Astrocyte (in vitro differentiated cells and primary cell): ENCODE results near the gene GPX8. TPM values are rescaled to one million over a fixed set of nuclear protein-coding genes. Genes with fewer than 3 reads are reported as not detected.

Source experiments
- DNase-seq: peaks from one replicate; pipeline ENCODE4 v3.0.0-alpha.2; 2010; ENCODE audit warnings: low read depth
- FAIRE-seq: peaks from 2 replicates; lab custom pipeline; 2011; peaks lifted over from hg19 to GRCh38; lab: Jason Lieb, UNC
- H2AFZ ChIP-seq: 2 replicates; pipeline ENCODE4 v1.6.0; 2012; ENCODE audit warnings: low read depth, low read length, inconsistent platforms
- H3K27ac ChIP-seq: 2 replicates; pipeline ENCODE4 v1.5.1; 2011; ENCODE audit warnings: low read depth, low read length, inconsistent platforms
- H3K27me3 ChIP-seq: 2 replicates; pipeline ENCODE4 v1.6.0; 2011; ENCODE audit warnings: low read length, inconsistent platforms; ENCODE audit not compliant: insufficient read depth
- H3K36me3 ChIP-seq: 2 replicates; pipeline ENCODE4 v1.5.1; 2011; ENCODE audit warnings: low read length, inconsistent platforms; ENCODE audit not compliant: insufficient read depth
- H3K4me1 ChIP-seq: 2 replicates; pipeline ENCODE4 v1.5.1; 2011; ENCODE audit warnings: low read length, inconsistent platforms; ENCODE audit not compliant: insufficient read depth
- H3K4me2 ChIP-seq: 2 replicates; pipeline ENCODE4 v1.6.0; 2012; ENCODE audit warnings: low read length, inconsistent platforms
- H3K4me3 ChIP-seq: 2 replicates; pipeline ENCODE4 v1.5.1; 2011; ENCODE audit warnings: low read depth, mild to moderate bottlenecking, low read length, inconsistent platforms; ENCODE audit not compliant: insufficient read depth
- H3K79me2 ChIP-seq: 2 replicates; pipeline ENCODE4 v1.6.0; 2012; ENCODE audit warnings: mild to moderate bottlenecking, low read length, inconsistent platforms; ENCODE audit not compliant: insufficient read depth
- H3K9ac ChIP-seq: 2 replicates; pipeline ENCODE4 v1.6.0; 2012; ENCODE audit warnings: mild to moderate bottlenecking, low read length, inconsistent platforms
- H3K9me3 ChIP-seq: 2 replicates; pipeline ENCODE4 v1.5.1; 2012; ENCODE audit warnings: low read depth, mild to moderate bottlenecking, low read length, inconsistent platforms; ENCODE audit not compliant: insufficient read depth
- H4K20me1 ChIP-seq: 2 replicates; pipeline ENCODE4 v1.6.0; 2012; ENCODE audit warnings: low read length, inconsistent platforms; ENCODE audit not compliant: insufficient read depth
- H3K27ac Mint-ChIP-seq: one replicate; pipeline ENCODE4 v1.8.0; 2021; ENCODE audit warnings: mild to moderate bottlenecking, mixed read lengths; ENCODE audit not compliant: unreplicated experiment
- H3K27me3 Mint-ChIP-seq: one replicate; pipeline ENCODE4 v1.8.0; 2021; ENCODE audit warnings: low read depth, mixed read lengths; ENCODE audit not compliant: unreplicated experiment
- H3K36me3 Mint-ChIP-seq: one replicate; pipeline ENCODE4 v1.8.0; 2021; ENCODE audit warnings: low read depth, mixed read lengths; ENCODE audit not compliant: unreplicated experiment
- H3K4me1 Mint-ChIP-seq: one replicate; pipeline ENCODE4 v1.8.0; 2021; ENCODE audit warnings: low read depth, mixed read lengths; ENCODE audit not compliant: unreplicated experiment
- H3K4me3 Mint-ChIP-seq: one replicate; pipeline ENCODE4 v1.8.0; 2021; ENCODE audit warnings: mild to moderate bottlenecking, moderate library complexity, mixed read lengths; ENCODE audit not compliant: unreplicated experiment
- H3K9me3 Mint-ChIP-seq: one replicate; pipeline ENCODE4 v1.8.0; 2021; ENCODE audit warnings: mild to moderate bottlenecking, mixed read lengths; ENCODE audit not compliant: unreplicated experiment
- CTCF ChIP-seq: IDR thresholded peaks from 2 replicates; pipeline ENCODE4 v1.5.1; 2011; ENCODE audit warnings: low read depth, mild to moderate bottlenecking, inconsistent platforms, low read length, moderate library complexity; ENCODE audit not compliant: insufficient read depth
- EZH2 ChIP-seq: IDR thresholded peaks from 2 replicates; pipeline ENCODE4 v1.6.1; 2012; ENCODE audit warnings: mild to moderate bottlenecking, low read length, inconsistent platforms; ENCODE audit not compliant: insufficient read depth
- microRNA-seq: library from miRNA; unstranded; fragments of <30 nt; microRNA quantifications from one replicate; pipeline ENCODE4 v1.2.0, GENCODE V29; 2020
- total RNA-seq: library from RNA; stranded (reverse); gene quantifications from 2 replicates; pipeline ENCODE4 v1.2.1, GENCODE V29; 2021

GPX8 gene
- total RNA-seq, 1 donor from 2014 or later, result 144 TPM

- H2AFZ ChIP-seq, result no peak overlapping the region
- no peak overlapping the region for H3K27ac ChIP-seq
- no peaks in the 10 kb centered on the region for H3K79me2 ChIP-seq
- H3K9me3 Mint-ChIP-seq, result no peaks in the 10 kb centered on the region
- H3K4me3 Mint-ChIP-seq, result no peak overlapping the region
- H3K36me3 ChIP-seq, result no peaks in the 10 kb centered on the region
- H4K20me1 ChIP-seq, result no peaks in the 10 kb centered on the region
- no peak overlapping the region for H3K9ac ChIP-seq
- H3K27ac Mint-ChIP-seq, result no peak overlapping the region
- no peak overlapping the region for H3K4me3 ChIP-seq
- H3K36me3 Mint-ChIP-seq, result no peaks in the 10 kb centered on the region
- no peaks in the 10 kb centered on the region for H3K4me1 Mint-ChIP-seq
- H3K4me2 ChIP-seq, result no peak overlapping the region
- no peaks in the 10 kb centered on the region for H3K4me1 ChIP-seq
- peaks cover 44% of the 10 kb centered on the region for H3K27me3 Mint-ChIP-seq
- no peak for TF ChIP-seq CTCF
- TF ChIP-seq EZH2, result no peak
- no peak for FAIRE-seq
- DNase-seq, result no peak
- peaks cover 2% of the 10 kb centered on the region for H3K9me3 ChIP-seq
- peaks cover 57% of the 10 kb centered on the region for H3K27me3 ChIP-seq
Observed at GRCh38 chr5:55191165-55191564, 31.2 kb downstream of the GPX8 start.

GRCh38 chr5:55205001-55205400, 45.0 kb downstream of the GPX8 start:
- Histone ChIP-seq H4K20me1 (no peaks in the 10 kb centered on the region), H3K4me1 (no peaks in the 10 kb centered on the region), H3K9ac (no peak overlapping the region), H2AFZ (no peak overlapping the region), H3K79me2 (no peaks in the 10 kb centered on the region), H3K4me3 (no peak overlapping the region), H3K9me3 (no peaks in the 10 kb centered on the region), H3K4me2 (no peak overlapping the region), H3K27ac (no peak overlapping the region), H3K36me3 (no peaks in the 10 kb centered on the region), H3K27me3 (peaks cover 19% of the 10 kb centered on the region)
- H3K27ac Mint-ChIP-seq, result no peak overlapping the region
- H3K9me3 Mint-ChIP-seq, result peaks cover 3% of the 10 kb centered on the region
- no peaks in the 10 kb centered on the region for H3K36me3 Mint-ChIP-seq
- H3K4me3 Mint-ChIP-seq, result no peak overlapping the region
- H3K27me3 Mint-ChIP-seq, result peaks cover 31% of the 10 kb centered on the region
- FAIRE-seq (no peak), DNase-seq (no peak)
- TF ChIP-seq CTCF (no peak), EZH2 (no peak)
- H3K4me1 Mint-ChIP-seq, result no peaks in the 10 kb centered on the region

- Histone ChIP-seq H3K36me3 (no peaks in the 10 kb centered on the region), H4K20me1 (no peaks in the 10 kb centered on the region), H3K4me2 (no peak overlapping the region), H2AFZ (no peak overlapping the region), H3K27me3 (peaks cover 14% of the 10 kb centered on the region), H3K4me3 (no peak overlapping the region), H3K9me3 (no peaks in the 10 kb centered on the region), H3K4me1 (no peaks in the 10 kb centered on the region), H3K9ac (no peak overlapping the region), H3K27ac (no peak overlapping the region), H3K79me2 (no peaks in the 10 kb centered on the region)
- DNase-seq (no peak), FAIRE-seq (no peak)
- Mint-ChIP-seq H3K9me3 (peaks cover 2% of the 10 kb centered on the region), H3K4me3 (no peak overlapping the region), H3K27ac (no peak overlapping the region), H3K27me3 (peaks cover 16% of the 10 kb centered on the region), H3K4me1 (no peaks in the 10 kb centered on the region), H3K36me3 (no peaks in the 10 kb centered on the region)
- TF ChIP-seq EZH2 (no peak), CTCF (no peak)
Observed at GRCh38 chr5:55211184-55211874, 51.4 kb downstream of the GPX8 start.

Small RNA genes lying within 50 kb of the gene (microRNA-seq; reads per million reads assigned to microRNA genes)
- gene MIR449A (33.1 reads per million, percentile 53 among the genes with 10 or more reads in this experiment), gene MIR449B (0.82 reads per million), gene MIR449C (4.7 reads per million, percentile 19 among the genes with 10 or more reads in this experiment)

Other genes with a start within 250 kb of the GPX8 start
- gene ESM1, start 174.6 kb upstream of the GPX8 start, total RNA-seq, result 0.54 TPM in 1 of 2 replicates, not detected in the other
- not detected in 2 replicates for gene GZMK, start 135.9 kb upstream of the GPX8 start, total RNA-seq
- gene GZMA, start 57.5 kb upstream of the GPX8 start, total RNA-seq, result 1.7 and 2.6 TPM in 2 replicates
- gene CDC20B, start 13.0 kb downstream of the GPX8 start, total RNA-seq, result 0.11 and 0.17 TPM in 2 replicates
- gene MCIDAS, start 67.1 kb downstream of the GPX8 start, total RNA-seq, result not detected in 2 replicates
- 0.19 and 0.43 TPM in 2 replicates for gene CCNO, start 73.4 kb downstream of the GPX8 start, total RNA-seq
- gene DHX29, start 147.5 kb downstream of the GPX8 start, total RNA-seq, result 27.0 and 28.8 TPM in 2 replicates
- 68.1 and 68.7 TPM in 2 replicates for gene MTREX, start 147.8 kb downstream of the GPX8 start, total RNA-seq